Parathyroid adenoma (tissue), 2 donors: ENCODE measurements around the gene CPHXL.

Source experiments
- H2AFZ ChIP-seq: fragments of 300-600 bp; sonication (generic); one replicate; pipeline ENCODE4 v1.7.0; 2017; ENCODE audit warnings: antibody characterized with exemption, mild to moderate bottlenecking
- H3K27ac ChIP-seq: fragments of 300-600 bp; sonication (generic); one replicate; pipeline ENCODE4 v1.7.0; 2017
- H3K27me3 ChIP-seq: fragments of 300-600 bp; sonication (generic); one replicate; pipeline ENCODE4 v1.7.0; 2017; ENCODE audit warnings: low read length; ENCODE audit not compliant: control insufficient read depth, insufficient read depth
- H3K36me3 ChIP-seq: fragments of 300-600 bp; sonication (generic); one replicate; pipeline ENCODE4 v1.7.0; 2017; ENCODE audit warnings: low read length; ENCODE audit not compliant: control insufficient read depth, insufficient read depth
- H3K4me1 ChIP-seq: fragments of 300-600 bp; sonication (generic); one replicate; pipeline ENCODE4 v1.7.0; 2017; ENCODE audit warnings: control low read depth
- H3K4me2 ChIP-seq: fragments of 300-600 bp; sonication (generic); one replicate; pipeline ENCODE4 v1.7.0; 2017; ENCODE audit warnings: low read length
- H3K4me3 ChIP-seq: fragments of 300-600 bp; sonication (generic); one replicate; pipeline ENCODE4 v1.7.0; 2017; ENCODE audit warnings: low read depth, low read length
- H3K79me2 ChIP-seq: fragments of 300-600 bp; sonication (generic); one replicate; pipeline ENCODE4 v1.7.0; 2017; ENCODE audit warnings: control low read depth
- H3K9ac ChIP-seq: fragments of 300-600 bp; sonication (generic); one replicate; pipeline ENCODE4 v1.7.0; 2017; ENCODE audit warnings: mild to moderate bottlenecking
- H3K9me3 ChIP-seq: fragments of 300-600 bp; sonication (generic); one replicate; pipeline ENCODE4 v1.7.0; 2017; ENCODE audit warnings: low read length; ENCODE audit not compliant: control insufficient read depth
- TF ChIP-seq, protein P1 (sequence below): fragments of 300-600 bp; sonication (generic); IDR thresholded peaks from one replicate; pipeline ENCODE4 v1.7.0; 2017; ENCODE audit warnings: antibody characterized with exemption, mild to moderate bottlenecking
- donor health status: primary hyperparathyroidism.

The CPHXL gene

DNA sequence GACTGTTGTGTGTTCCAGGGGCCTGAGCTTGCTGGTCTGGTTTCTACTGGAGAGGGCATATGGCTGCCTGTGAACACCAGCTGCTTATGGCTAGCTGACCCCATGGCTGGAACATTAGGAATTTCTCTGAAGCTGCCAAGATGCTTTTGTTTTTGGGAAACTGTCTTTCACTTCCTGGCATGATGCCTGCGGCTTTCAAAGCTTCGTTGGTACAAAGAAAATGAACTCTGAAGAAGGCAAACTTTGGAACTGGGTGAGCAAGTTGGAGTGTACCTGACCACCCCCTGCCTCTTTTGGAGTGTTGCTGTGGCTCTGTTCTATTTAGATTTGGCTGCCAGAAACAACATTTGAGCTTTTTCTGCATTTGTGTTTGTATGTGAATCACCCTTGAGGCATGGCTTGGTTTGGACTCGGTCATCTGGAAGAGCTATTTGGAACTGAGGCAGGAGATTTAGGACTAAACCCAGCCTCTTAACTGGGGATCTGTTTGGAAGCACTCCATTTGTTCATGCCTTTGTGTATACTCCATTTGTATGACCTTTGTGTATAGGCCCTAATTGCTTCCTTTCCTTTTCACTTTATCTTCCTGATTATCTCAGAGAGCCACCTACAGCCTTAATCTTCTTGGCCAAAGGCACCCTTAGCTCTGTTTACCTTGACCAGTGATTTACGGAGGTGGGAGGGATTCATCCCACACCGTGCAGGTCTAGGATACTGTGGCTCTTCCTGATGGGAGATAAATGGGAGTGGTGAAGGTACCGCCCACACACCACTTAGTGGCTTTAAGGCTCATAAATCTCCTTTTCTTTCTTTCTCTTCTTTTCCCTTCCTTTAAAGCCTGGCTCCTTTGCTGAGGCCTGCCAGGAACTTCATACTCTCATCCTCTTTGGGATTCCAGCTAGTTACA lies 7.3 kb upstream of the CPHXL start:
- Histone ChIP-seq H3K79me2 (no peaks in the 10 kb centered on the region), H3K27me3 (no peaks in the 10 kb centered on the region), H3K9ac (no peak overlapping the region), H3K9me3 (no peaks in the 10 kb centered on the region), H2AFZ (no peak overlapping the region), H3K36me3 (no peaks in the 10 kb centered on the region), H3K4me3 (no peak overlapping the region), H3K4me1 (no peaks in the 10 kb centered on the region), H3K4me2 (no peak overlapping the region), H3K27ac (no peak overlapping the region)
- TF ChIP-seq, protein P1, sequence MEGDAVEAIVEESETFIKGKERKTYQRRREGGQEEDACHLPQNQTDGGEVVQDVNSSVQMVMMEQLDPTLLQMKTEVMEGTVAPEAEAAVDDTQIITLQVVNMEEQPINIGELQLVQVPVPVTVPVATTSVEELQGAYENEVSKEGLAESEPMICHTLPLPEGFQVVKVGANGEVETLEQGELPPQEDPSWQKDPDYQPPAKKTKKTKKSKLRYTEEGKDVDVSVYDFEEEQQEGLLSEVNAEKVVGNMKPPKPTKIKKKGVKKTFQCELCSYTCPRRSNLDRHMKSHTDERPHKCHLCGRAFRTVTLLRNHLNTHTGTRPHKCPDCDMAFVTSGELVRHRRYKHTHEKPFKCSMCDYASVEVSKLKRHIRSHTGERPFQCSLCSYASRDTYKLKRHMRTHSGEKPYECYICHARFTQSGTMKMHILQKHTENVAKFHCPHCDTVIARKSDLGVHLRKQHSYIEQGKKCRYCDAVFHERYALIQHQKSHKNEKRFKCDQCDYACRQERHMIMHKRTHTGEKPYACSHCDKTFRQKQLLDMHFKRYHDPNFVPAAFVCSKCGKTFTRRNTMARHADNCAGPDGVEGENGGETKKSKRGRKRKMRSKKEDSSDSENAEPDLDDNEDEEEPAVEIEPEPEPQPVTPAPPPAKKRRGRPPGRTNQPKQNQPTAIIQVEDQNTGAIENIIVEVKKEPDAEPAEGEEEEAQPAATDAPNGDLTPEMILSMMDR, result no peak

DNA sequence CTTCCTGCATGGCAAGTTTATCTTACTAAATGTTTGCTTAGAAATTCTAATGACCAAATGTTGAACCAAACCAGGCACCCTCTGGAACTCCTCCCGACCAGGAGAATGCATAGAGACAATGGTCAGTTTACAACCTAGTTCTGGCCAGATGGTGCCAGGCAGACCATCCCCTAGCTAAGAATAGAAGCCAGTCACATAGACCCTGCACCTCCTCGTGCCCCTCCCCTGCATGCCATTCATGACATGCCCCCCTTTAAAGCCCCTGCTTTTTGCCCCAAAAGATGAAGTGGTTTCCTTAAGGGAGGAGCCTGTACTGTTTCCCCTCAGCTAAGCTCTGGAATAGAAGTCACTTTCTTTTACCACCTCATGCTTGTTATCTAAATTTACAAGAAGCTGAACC lies 6.6 kb upstream of the CPHXL start:
- Histone ChIP-seq H2AFZ (no peak overlapping the region), H3K9ac (no peak overlapping the region), H3K4me3 (no peak overlapping the region), H3K79me2 (no peaks in the 10 kb centered on the region), H3K27me3 (no peaks in the 10 kb centered on the region), H3K27ac (no peak overlapping the region), H3K36me3 (no peaks in the 10 kb centered on the region), H3K4me2 (no peak overlapping the region), H3K4me1 (no peaks in the 10 kb centered on the region), H3K9me3 (no peaks in the 10 kb centered on the region)
- TF ChIP-seq, protein P1, result no peak

DNA sequence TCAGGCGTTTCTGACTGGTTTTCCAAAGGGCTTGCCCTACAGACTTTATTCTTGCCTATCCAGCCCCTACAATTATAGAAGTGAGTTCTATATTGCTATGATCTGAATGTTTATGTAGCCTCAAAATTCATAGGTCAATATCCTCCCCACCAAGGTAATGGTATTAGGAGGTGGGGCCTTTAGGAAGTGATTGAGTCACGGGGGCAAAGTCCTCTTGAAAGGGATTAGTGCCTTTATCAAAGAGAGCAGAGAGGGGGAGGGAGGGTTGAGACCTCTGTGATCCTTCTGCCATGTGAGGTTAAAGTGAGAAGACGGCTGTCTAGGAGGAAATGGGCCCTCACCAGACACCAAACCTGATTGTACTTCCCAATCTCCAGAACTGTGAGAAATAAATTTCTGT lies 931 bp upstream of the CPHXL start:
- Histone ChIP-seq H3K9me3 (no peaks in the 10 kb centered on the region), H3K4me2 (no peak overlapping the region), H3K9ac (no peak overlapping the region), H2AFZ (no peak overlapping the region), H3K36me3 (no peaks in the 10 kb centered on the region), H3K79me2 (no peaks in the 10 kb centered on the region), H3K27ac (no peak overlapping the region), H3K4me1 (no peaks in the 10 kb centered on the region), H3K4me3 (no peak overlapping the region), H3K27me3 (no peaks in the 10 kb centered on the region)
- TF ChIP-seq, protein P1, result no peak

DNA sequence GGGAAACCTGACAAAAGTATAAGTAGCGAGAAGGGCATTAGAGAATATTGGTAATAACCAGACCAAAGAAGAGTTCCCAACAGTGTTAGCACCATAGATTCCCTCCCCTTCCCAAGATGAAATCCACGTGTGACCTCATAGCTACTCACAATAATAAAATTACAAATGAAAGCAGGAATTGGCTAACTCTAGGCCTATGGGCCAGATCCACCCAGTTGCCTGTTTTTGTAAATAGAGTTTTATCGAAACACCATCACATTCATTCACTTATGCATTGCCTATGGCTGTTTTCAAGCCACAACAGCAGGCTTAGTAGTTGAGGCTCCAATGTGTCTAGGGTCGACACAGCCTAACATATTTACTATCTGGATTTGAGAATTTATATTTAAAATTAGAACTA lies 7.8 kb downstream of the CPHXL start:
- Histone ChIP-seq H3K36me3 (no peaks in the 10 kb centered on the region), H3K79me2 (no peaks in the 10 kb centered on the region), H3K27me3 (no peaks in the 10 kb centered on the region), H2AFZ (no peak overlapping the region), H3K4me1 (no peaks in the 10 kb centered on the region), H3K4me3 (no peak overlapping the region), H3K9ac (no peak overlapping the region), H3K9me3 (no peaks in the 10 kb centered on the region), H3K4me2 (no peak overlapping the region), H3K27ac (no peak overlapping the region)
- TF ChIP-seq, protein P1, result no peak

DNA sequence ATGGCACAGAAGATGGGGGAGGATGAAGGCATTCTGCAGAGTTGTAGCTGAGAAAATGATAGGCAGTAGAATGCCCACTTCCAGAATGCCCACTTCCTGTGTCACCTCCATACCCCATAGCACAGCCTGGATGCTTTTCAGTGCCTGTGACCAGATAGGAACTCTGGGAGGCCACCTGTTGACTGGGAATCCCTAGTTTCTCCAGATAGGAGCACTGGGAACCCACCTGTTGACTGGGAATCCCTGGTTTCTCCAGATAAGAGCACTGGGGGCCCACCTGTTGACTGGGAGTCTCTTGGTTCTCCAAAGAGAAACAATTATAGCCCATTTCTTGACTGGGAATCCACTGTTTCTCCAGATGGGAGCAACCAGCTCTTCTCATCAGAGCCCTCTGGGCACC lies 11.6 kb downstream of the CPHXL start:
- H3K9me3 ChIP-seq, result no peaks in the 10 kb centered on the region
- no peak overlapping the region for H3K4me2 ChIP-seq
- no peak overlapping the region for H2AFZ ChIP-seq
- no peaks in the 10 kb centered on the region for H3K4me1 ChIP-seq
- no peak overlapping the region for H3K27ac ChIP-seq
- H3K4me3 ChIP-seq, result no peak overlapping the region
- H3K9ac ChIP-seq, result no peak overlapping the region
- TF ChIP-seq, protein P1, result no peak
- H3K36me3 ChIP-seq, result no peaks in the 10 kb centered on the region
- no peaks in the 10 kb centered on the region for H3K27me3 ChIP-seq
- no peaks in the 10 kb centered on the region for H3K79me2 ChIP-seq
